GM19455 (cell line): Measurements from ENCODE around the gene TRMT61A.

ENCODE experiments used
- ATAC-seq: cut with Tn5 transposase; IDR thresholded peaks from one replicate; pipeline ENCODE4 v1.9.1; 2021; ENCODE audit not compliant: unreplicated experiment

Gene TRMT61A

DNA sequence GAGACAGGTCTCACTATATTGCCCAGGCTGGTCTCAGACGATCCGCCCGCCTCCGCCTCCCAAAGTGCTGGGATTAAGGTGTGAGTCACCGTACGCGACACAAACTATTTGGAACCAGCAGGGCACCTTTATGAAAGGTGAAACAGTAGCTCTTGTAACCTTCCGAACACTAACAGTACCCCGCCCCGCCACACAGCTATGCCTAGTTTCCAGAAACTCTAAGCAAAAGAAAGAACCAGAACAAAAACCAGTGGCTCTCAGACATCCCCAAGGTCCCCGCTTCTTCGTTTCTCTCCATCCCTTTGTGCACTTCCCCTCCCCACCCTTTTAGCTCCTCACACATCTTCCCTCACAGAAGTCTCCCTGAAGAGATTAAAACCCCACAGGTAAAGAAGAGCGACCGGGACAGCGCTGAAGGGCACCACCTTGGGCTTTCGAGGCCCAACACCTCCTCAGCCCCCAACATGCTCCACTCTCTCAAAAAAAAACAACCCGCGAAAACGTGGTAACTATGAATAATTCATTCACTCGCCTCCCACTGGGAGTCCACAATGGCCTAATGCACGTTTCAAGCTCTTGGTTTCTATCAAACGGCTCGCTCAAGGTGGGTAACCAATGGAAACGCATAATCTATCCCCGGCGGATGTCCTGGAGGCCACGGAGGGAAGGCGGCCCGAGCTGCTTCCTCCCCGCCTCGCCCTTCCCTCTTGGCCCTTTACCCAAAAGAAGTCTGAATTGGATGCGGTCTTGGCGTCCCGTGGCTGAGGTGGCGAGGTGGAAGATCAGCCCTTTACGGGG is 32.6 kb downstream of the TRMT61A start:
- peak; percentile 22 for ATAC-seq

DNA sequence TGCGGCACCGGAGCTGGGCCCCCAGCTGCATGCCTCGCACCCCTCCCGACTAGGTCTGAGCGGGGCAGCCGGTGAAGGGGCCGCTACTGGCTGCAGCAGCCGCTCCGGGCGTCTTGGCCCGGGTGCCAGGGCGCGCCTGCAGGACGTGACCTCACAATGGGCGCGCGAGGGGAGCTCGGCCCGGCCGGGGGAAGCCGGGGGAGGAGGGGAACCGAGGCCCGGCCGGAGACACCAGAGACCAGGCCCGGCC is 33.1 kb downstream of the TRMT61A start:
- ATAC-seq = peak; percentile 27

DNA sequence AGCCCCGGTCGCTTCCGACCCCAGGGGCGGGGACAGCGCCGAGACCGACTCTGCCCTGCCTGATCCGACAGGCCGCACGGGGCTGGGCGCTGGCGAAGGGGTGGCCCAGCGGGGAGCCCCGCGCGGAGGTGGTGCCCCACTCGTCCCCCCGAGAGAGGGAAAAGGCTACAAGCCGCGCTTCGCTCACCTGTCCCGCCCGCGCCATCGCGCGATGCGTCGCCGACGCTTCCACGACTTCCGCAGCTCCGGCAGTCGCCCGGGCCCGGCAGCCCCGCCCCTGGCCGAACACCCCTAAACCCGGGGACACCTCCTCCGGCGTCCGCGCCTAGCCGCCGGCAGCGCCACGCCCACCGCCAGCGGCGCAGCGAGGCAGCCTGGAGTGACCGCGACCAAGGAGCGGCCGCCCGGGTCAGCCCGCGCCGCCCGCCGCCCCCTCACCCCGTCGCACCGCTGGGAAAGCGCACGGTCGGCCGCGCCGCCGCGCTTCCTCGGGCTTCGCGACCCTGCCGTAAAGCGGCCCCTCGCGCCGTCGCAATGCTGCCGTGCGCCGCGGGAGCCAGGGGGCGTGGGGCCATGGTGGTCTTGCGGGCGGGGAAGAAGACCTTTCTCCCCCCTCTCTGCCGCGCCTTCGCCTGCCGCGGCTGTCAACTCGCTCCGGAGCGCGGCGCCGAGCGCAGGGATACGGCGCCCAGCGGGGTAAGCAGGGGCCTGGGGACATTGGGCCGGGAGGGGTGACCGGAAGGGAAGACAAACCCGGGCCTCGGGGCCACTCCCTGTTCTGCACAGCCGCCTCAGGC is 33.6 kb downstream of the TRMT61A start, which contains the start of the genes BAG5 and COA8:
BAG5 (minus strand) TSS at position 229 of the 797 bp plus-strand sequence. CDS start 1,493 bp downstream, outside the sequence.
COA8 (plus strand) TSS at position 532 of the 797 bp plus-strand sequence; CDS start at position 574, 42 bp downstream.
- ATAC-seq = peak; percentile 70

DNA sequence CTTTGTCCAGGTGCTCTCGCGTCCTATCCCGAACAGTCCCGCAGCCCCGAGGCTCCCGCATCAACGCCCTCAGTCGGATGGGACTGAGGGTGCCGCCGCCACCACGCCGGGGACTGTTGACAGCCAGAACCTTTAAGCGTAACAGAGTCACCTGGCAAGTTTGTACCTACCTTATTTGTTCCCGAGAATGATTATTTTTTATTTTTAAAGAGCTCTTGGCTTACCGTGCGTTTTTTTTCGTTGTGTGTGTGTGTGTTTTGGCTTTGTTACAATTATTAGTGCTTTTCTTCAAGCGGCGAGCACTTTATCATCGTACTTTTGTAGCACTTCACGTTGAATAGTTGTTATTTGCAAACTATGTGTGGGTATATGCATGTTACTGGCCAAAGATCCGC is 34.2 kb downstream of the TRMT61A start:
- no peak for ATAC-seq

DNA sequence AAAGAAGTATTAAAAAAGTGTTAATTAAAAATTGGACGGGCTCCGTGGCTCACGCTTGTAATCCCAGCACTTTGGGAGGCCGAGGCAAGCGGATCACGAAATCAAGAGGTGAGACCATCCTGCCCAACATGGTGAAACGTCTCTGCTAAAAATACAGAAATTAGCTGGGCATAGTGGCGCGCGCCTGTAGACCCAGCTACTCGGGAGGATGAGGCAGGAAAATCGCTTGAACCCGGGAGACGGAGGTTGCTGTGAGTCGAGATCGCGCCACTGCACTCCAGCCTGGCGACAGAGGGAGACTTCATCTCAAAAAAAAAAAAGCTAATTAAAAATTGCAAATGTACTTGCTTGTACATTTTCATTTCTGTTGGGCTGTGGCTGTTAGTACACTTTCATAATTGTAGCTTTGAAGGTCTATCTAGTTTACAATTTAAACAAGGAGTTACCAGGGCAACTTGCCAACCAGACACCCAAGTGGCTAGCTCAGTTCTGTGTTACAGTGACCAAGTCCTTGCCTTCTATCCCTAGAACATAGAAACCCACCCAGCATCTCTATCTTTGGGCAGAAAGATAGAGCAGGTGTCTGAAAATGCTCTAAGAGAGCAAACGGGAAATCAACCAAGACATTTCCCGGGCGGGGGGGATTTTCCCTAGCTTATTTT is 35.0 kb downstream of the TRMT61A start:
- no peak for ATAC-seq

DNA sequence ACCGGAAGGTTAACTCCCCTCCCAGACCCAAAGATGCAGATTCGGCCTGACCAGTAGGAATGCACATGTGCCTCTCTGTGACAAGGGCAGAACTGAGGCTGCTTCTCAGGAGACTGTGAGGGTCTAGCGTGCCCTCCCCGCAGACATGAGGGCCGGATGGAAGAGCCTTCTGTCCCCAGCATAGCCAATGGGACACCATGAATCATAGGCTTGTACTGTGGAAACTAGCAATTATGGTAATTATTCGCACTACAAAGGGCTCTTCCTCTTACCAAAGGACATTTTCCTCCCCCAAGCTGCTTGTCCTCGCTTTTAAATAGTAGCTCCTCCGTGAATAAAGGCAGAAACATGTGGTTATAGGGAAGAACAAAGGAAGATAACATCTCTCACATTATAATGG is 40.0 kb downstream of the TRMT61A start:
- ATAC-seq = no peak

DNA sequence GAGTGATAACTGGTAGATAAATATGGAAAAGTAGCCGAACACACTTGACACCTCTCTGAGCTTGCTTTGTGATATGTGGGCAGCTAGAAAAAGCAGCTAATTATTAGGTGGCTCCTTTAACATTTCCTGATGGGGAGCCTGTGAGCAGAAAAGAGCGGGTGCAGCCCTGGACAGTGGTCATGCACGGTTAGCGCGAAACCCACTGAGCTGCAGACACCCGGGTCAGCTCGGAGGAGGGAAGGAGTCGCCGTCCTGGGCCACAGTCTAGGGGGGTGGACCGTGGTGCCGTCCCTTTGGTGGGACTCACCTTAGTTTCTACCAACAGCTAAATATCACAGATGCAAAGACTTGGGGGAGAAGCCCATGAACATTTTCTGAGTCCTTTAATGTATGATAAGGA is 40.4 kb downstream of the TRMT61A start:
- ATAC-seq = no peak

DNA sequence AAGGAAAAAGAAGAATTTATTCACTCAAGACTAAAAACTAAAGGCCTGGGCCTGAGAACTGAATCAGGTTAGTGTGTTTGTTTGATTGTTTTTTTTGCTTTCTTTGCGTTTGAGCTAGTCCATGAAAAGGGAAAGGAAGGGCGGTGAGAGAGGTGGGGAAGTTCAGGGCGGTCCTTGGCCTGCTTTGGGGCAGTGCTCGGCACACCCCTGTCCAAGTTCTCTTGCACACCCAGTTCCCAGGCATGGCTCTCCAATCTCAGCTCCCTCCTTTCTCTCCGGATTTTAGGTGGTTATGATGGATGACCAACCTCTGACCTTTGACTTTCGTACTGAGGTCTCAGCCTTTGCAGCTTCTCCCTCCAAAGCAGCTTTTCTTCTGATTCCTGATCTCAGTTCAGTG is 45.1 kb downstream of the TRMT61A start:
- ATAC-seq = no peak

DNA sequence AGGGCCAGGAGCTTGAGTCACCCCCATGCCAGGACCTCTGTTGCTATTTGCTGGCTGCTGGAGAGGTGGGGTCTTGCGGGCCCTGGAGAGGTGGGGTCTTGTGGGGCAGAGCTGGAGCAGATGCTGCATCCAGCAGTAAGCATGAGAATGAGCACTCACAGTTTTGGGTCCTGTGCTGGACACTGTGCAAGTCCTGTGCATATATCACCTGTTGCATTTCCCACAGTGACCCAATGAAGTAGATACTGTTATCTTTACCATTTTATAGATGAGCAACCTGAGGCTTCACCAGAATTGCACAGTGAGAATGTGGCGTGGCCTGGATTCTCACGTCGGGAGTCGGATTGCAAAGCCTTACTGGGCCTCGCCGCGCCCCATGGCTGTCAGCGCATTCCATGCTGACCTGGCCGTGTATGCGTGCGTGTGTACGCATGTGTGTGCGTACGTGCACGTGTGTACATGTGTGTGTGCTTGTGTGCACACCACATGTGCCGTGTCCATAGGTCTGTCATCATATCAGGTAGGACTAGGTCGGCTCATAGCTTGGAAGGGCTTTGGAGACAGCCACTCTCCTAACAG is 45.8 kb downstream of the TRMT61A start:
- ATAC-seq = no peak

DNA sequence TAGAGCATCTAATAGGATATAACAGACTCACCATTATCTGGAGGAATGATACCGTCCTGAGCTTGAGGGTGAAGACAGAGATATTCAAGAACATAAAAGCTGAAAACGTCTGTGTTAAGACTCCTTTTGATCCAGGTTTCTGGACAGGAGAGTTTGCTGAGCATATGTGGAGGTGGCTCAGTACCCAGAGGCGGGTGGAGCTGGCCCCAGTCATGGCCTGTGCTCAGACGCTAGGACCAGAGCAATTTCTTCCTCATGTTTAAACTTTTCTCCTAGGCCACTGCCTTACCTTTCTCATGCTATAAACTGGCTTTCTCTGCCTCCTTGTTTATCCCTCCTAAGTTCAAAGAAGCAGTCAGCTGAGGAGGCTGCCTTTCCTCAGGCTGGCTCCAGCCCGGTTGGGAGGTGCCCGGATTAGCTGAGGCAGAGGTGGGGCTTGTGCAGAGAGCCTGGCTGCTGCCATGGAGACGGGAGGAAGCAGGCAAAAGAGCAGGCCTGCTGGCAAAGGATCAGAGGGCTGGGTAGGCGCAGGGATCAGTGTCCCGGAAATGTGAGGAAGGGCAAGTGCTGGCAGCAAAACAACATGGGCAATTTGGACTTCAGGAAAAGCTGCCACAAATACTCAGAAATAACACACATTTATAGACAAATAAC is 47.5 kb downstream of the TRMT61A start:
- ATAC-seq = no peak

DNA sequence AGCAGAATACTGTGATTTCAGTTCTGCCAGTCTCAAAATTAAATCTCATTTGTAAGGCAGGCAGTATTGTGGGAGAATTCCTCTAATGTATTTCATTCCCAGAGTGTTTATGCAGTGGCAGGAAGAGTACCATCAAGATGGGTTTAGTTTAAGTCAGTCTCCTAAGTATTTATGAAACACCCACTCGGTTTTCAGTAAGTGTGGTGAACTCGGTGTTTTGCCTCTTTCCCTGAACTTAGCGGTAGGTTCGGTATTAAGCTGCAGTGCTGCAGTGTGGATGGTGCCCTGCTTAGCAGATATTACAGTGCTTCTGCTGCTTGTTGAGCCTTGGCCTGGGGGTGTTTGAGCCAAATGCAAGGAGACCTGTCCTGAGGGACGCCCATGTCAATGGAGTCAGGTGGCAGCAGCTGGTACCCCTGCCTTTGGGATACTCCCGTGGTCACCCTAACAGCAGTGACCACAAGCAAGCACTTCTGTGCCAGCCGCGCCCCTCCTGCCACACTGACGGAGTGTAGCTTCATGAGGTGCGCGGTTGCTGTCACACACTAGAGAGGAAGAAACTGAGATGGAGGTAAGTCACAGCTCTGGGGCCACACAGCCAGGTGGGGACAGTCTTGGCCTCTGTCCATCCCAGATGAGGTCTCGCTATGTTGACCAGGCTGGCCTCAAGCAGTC is 49.5 kb downstream of the TRMT61A start:
- ATAC-seq = no peak

DNA sequence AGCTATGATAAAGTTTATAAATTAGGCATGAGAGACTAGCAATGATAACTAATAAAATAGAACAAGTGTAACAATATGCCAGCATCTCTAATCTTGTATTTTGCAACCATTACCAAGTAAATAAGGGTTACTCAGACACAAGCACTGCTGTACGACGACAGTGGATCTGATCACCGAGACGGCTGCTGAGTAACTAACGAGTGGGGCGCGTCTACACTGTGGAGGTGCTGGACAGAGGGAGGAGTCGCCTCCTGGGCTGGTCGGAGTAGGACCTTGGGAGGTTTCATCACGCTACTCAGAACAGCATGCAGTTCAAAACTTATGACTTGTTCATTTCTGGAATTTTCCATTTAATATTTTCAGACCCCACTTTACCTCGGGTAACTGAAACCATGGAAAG is 52.2 kb downstream of the TRMT61A start:
- ATAC-seq = no peak

DNA sequence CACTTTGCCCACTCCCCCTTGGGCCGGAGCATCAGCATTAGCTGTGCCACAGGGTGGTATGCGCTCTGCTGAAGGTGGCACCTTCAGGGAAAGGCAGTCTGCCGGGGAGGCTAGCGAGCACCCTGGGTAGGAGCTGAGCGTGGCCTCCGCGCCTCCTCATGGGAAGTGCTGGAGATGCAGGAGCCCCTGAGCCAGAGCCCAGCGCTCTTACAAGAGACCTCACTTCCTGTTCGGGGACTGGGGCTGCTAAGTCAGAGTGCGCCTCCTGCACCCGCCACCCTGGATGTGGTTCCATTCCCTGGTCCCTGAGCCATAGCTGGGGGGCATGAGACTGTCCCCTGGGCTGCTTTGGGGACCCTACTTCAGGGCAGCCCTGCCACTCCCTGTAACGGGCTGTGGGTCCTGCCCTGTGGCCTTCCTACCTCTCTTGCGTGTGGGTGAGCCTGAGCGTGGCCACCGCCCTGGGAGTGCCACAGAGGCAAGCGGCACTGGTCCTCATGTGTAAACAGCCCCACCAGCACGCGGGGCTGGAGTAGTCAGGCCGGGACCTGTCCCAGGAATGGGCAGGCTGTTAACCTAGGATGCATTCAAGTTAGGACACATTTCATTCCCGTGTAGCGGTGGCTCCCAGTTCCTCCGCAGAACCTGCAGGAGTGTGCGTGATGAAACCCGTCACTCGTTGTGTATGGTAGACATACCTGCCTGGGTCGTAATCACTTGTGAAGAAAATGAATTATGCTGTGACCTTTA is 53.1 kb downstream of the TRMT61A start:
- no peak for ATAC-seq

DNA sequence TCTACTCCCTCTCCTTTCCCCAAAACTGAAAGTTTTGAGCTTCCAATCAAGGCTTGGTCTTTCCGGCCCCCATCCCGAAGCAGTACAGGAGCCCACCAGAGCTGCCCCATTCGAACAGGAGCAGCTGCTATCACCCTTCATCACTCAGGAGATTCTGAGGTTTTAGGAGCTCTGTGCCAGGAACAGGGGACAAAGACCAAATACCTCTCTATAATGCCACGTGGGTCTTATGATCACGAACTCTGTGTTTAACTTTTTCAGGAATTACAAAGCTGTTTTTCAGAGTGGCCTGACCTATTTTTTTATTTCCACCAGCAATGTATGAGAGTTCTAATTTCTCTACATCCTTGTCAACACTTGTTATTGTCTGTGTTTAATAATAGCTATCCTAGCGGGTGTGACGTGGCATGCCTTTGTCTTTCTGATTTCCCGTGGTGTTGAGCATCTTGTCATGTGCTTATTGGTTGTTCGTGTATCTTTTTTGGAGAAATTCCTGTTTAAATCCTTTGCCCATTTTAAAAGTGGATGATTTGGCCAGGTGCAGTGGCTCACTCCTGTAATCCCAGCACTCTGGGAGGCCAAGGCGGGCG is 55.4 kb downstream of the TRMT61A start:
- no peak for ATAC-seq
